NCI-H526 (cell line): ENCODE measurements around the gene RSPH4A.
"Not testable (repeated sequence)": the region's sequence is repeated elsewhere in the genome, so short reads cannot be mapped to it uniquely, and the experiment has no call there.

Source experiments
- DNase-seq, 2 experiments: peaks; one replicate each; lab custom pipeline; 2025; lab: John Stamatoyannopoulos, UW

The RSPH4A gene

DNA sequence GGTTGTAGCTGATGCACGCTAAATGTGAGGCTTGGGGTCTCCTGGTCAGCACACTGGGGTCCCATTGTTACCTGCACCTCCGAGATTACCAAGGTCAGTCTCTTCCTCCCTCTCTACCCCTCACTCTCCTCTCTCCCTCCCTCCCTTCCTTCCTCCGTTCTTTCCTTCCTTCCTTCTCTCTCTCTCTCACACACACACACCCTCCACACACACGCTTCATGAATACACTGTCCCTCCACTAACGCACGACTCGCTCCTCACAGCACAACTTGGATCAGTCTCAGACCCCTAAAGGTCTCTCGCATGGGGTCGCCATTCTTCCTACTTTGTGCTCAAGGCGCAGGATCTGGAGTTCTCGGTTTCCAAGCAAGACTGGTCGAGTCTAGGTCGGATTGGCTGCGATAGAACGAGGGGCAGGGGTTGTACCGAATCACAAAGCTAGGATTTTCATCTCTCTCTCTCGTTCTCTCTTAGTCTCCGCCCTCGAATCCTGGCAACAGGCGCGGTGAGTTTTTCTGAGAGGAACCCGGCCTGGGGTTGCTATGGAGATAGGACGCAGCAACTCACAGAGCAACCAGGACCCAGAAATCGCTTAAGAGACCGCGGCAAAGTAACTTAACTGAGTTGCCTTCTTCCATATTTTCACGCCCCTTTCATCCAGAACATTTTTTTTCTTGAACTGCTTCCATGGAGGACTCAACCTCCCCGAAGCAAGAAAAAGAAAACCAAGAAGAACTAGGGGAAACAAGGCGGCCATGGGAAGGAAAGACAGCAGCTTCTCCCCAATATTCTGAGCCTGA is at the start of gene RSPH4A:
TSS of gene RSPH4A (plus strand) at position 543 of the 800 bp plus-strand sequence. CDS start at position 688, 145 bp downstream.
- DNase-seq = peak; percentile 93 to 95

DNA sequence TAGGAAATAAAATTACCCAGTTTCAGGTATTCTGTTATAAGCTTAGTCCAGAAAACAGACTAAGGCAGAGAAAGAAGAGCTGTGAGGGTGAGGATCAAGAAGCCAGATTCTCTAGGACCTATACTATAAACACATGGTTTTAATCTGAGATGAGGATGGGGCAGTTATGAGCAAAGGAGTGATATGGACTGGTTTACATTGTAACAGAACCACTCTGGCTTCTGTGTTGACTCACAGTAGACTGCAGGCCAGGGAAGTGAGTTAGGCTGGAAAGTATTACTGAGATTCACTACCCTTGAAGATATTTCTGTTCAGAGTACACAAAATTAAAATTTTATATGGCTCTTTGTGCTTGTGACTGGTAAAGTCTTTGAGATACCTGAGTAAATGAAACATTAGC is 48.2 kb upstream of the RSPH4A start:
- DNase-seq = no peak

DNA sequence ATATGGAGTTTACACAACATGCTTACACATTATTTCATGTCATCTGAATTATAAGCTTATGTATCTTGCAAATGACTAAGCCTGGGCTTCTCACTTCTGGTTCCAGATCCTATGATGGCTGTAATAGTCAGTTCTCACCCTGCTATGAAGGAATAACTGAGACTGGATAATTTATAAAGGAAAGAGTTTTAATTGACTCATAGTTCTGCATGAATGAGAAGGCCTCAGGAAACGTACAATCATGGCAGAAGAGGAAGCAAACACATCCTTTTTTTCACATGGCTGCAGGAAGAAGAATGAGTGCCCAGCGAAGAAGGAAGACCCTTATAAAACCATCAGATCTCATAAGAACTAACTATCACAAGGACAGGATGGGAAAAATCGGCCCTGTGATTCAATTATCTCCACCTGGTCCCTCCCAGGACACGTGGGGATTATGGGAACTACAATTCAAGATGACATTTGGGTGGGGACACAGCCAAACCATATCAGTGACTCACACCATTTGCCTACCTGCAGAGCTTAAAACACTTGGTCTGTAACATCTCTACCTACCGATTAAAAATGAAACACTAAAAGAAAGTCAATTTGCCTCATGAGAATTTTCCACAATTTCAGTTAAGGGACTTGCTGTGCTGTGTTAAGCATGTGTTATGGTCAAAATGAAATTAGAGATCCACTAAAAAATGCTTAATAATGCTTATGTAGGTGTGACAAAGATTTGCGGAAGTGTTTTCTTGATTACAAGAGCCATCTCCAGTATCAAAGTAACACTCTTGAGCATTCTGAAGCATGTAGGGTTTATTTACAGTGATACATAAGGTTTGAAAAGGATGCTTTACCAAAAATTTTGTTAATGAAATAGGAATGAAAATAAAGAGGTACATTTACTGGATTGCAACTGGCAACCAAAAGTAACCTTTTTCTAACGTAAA is 47.2 kb upstream of the RSPH4A start:
- DNase-seq = no peak

DNA sequence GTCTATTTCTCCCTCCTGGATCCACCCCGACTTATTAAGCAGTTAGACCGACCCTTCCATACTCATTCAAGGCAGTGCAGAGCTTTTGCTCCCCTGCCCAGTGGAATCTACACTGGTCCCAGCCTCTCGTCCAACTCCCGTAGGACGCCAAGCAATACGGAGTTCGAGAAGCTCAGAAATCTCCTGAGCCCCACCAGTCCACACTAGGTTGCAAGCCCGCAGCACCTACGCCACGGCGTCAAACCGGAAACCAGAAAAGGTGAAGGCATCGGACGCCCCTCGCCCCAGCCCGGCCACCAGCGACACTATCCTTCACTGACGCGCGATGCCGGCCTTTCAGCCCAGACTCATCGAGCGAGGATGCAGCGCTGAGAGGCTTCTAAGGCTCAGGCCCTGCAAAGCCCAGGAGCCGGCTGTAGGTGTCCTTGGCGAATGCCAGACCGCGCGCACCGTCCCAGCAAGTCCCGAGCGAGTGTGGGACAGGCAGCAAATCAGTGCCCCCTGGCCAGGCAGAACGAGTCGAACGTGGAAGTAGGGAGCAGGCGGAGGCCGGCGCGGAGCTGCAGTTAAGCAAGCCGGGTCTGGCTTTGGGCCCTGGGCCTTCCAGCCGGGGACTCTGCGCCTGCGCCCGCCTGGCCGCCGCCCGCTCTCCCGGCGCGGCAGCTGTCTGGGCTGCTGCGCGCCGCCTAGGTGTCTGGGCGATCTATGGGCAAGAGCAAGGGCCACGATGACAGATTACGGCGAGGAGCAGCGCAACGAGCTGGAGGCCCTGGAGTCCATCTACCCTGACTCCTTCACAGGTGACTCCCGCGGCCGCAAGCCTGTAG is 45.2 kb upstream of the RSPH4A start, which contains the start of gene RWDD1:
TSS of gene RWDD1 (plus strand) at position 649 of the 827 bp plus-strand sequence. CDS start at position 728, 79 bp downstream.
- DNase-seq = peak; percentile 96 to 99

DNA sequence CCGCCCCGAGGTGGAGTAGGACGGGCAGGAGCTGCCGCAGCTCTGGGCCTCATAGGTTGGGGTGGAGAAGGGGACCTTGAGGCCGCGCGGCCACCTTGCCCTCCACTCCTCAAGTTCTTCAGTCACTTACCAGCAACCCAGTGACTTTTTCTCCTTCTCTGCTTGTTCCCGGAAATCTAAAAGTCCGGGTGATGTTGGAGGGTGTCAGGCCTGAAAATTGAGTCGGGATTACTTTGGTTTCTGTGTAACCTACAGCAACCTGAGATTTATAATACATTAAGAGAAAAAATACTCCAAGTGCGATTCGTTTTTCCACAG is 44.6 kb upstream of the RSPH4A start:
- DNase-seq = no peak

DNA sequence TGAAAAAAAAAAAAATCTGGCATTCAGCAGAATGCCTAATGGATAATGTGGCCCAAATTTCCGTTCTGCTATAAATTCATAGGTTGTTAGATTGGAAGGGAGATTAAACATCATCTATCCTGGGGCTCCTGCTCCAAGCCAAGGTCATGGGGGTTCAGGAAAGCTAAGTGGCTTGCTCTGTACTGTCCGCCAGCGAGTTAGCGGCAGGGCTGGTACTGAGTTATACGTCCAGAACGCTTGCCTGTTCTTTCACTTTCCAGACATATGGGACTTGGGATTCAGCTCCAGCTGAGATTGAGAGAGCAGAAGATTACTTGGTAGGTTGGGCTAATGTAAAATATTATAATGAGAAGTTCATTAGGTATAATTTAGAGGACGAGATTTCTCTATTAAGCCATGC is 44.1 kb upstream of the RSPH4A start:
- peak in 1 of 2 experiments; percentile 22 for DNase-seq

DNA sequence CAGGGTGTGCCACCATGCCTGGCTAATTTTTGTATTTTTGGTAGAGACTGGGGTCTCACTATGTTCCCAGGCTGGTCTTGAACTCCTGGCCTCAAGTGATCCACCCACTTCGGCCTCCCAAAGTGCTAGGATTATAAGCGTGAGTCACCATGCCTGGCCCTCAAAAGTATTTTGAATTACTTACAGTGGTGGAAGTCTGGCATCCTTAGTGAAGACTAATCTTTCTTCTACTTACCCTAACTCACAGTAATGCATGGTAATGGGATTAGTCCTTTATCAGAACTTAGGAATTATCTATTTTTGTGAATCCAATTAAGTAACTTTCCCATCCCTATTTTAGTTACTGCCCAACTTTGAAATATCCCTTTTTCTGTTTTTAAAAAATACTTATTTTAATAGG is 41.1 kb upstream of the RSPH4A start:
- no peak for DNase-seq

DNA sequence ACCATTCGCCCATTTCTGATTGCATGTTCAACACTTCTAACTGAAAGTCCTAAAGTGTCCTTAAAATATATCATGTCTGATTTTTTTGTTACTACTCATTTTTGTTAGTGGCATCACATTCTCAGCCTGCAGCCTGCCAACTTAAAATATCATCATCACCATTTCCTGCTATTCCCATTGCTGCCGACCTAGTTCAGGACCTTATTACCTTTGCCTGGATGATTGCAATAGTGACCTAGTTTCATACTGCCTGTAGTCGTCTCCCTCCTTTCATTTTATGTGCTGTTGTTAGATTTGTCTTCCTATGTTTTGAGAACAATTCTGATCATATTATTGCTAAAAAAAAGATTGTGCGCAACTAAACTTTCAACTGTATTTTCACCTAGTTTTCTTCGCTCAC is 38.8 kb upstream of the RSPH4A start:
- no peak for DNase-seq

DNA sequence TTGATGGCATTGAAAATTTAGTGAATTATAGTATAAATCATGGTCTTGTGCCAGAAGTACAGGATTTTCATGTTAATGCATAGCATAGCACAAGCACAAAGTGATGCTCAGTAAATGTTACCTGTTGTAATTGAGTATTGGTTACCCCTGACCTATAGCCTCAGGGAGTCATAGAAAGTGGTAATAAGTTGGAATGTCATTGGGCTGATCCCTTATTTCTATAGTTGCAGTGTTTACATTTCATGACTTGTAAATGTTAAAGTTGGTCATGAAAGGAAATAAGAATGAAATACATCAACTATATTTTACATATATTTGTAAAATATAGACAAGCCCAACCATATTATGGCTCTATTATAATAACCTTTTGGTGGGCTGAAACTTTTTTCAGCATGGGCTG is 37.9 kb upstream of the RSPH4A start:
- DNase-seq = no peak

DNA sequence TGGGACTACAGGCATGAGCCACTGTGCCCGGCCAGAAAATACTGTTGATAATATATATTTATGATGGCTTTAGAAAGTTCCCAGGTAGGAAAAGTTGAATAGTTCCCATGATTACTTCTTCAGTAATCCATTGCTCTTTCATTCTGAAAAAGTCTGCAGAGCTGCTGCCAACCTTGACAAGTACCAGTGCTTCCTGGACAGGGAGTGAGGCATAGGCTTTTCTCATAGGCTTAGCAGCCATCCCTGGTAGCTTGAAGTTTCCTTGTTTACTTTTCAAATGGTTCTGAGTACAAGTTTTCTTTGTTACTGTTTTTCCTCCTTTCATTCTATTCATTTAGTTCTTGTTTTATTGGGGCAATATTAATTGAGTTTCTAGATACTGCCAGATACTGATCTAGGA is 37.1 kb upstream of the RSPH4A start:
- DNase-seq = no peak

DNA sequence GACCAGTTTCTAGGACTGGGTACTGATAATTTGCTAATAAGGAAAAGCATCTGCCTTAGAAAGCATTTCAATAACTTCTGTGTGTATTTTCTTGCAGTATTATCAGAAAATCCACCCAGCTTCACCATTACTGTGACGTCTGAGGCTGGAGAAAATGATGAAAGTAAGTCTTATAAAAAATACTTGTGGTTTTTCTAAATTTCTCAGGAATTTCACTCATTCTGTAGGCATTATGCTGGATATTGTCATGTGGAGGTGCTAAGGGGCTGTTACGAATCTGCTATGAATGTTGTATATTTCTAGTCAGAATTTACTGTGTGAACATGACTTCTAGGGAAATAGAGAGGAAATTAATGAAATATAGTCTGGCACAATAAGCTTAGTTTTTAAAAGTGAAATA is 36.1 kb upstream of the RSPH4A start:
- no peak for DNase-seq

DNA sequence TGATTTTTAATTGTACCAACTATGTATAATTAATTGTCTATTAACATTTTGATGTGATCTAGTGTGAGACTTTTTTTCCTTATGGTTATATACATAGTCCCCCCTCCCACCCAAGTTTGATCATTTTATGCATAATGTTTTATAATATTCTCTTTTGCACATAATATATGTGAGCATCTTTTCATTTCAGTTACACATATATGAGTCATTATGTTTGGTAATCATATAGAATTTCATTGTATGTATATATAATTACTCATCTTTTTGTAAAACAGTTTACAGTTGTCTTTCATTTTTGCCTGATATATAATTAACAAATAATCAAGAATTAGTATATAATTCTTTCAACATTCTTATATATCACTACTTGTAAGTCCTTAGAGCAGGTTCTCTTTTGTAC is 30.0 kb upstream of the RSPH4A start:
- no peak for DNase-seq

DNA sequence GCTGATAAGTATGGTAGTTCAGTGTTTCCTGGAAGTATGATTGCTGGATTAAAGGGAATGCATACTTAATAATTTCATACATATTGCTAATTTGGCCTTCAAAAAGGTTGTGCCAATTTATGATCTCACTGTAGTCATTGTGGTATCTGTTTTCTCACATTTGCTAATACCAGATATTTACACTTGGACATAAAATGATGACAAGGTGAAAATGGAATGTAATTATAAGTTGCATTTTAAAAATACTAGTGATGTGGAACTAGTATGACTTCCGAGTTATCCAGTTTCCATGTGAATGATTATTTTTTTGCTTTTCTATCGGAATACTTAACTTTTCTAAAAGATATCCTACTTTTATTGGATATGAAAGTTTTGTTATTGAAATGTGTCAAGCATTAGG is 29.5 kb upstream of the RSPH4A start:
- no peak for DNase-seq

DNA sequence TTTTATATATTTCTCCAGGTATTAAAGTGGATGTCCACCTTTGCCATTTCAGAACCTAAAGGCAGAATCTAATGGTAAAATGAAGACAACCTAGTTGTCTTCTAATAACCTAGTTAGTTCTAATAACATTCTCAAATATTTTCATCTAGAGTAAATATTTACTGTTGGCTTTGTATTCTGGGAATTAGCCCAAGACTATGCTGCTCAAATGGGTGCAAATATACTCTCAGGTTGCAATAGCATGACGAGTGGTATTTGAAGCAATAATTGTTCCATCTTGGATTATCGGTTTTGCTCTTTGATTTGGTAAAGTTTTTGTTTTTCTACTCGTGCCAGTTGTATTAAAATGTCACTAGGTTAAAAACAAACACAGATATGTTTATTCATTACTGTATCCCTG is 21.0 kb upstream of the RSPH4A start:
- no peak for DNase-seq

DNA sequence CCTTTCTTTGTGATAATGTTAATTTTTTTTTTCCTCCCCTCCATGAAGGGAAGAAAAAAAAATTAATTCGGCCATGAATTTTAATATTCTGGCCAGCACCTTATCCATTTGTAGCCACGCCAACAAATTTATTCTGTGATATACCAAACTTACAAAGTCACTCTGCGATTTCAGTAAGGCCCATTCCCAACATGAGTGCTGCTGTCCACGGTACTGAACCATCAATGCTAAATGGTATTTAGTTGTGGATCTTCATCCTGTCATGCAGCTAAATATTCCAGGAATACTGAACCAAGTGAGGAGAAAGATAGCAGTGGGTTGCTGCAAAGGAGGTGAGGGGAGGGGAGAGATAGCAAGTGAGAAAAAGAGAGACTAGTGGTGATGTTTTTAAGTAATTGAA is 19.5 kb upstream of the RSPH4A start:
- DNase-seq = no peak

DNA sequence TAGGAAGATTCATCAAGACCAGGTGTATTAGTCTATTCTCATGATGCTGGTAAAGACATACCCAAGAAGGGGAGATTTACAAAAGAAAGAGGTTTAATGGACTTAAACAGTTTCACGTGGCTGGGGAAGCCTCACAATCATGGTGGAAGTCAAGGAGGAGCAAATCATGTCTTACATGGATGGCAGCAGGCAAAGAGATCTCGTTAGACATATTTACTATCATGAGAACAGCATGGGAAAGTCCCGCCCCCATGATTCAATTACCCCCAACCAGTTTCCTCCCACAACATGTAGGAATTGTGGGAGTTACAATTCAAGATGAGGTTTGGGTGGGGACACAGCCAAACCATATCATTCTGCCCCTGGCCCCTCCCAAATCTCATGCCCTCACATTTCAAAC is 12.4 kb upstream of the RSPH4A start:
- not testable (repeated sequence) for DNase-seq

DNA sequence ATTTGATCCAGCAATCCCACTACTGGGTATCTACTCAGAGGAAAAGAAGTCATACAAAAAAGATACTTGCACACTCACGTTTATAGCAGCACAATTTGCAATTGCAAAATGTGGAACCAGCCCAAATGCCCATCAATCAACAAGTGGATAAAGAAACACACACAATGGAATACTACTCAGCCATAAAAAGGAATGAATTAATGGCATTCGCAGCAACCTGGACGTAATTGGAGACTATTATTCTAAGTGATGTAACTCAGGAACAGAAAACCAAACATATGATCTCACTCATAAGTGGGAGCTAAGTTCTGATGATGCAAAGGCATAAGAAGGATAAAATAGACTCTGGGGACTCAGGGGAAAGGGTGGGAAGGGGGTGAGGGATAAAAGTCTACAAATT is 11.4 kb upstream of the RSPH4A start:
- not testable (repeated sequence) for DNase-seq

DNA sequence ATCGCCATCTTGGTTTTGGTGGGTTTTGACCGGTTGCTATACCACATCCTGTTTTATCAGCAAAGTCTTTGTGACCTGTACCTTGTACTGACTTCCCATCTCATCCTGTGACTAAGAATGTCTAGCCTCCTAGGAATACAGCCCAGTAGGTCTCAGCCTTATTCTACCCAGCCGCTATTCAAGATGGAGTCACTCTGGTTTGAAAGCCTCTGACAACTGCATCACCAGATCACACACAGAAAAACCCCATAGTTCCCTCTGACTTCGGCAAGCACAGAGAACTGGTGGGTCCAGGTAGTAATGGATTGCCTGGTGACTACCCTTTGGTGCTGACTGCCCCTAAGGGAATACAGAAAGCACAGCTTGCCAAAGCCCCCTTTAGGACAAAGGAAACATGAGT is 10.3 kb upstream of the RSPH4A start:
- DNase-seq = no peak

DNA sequence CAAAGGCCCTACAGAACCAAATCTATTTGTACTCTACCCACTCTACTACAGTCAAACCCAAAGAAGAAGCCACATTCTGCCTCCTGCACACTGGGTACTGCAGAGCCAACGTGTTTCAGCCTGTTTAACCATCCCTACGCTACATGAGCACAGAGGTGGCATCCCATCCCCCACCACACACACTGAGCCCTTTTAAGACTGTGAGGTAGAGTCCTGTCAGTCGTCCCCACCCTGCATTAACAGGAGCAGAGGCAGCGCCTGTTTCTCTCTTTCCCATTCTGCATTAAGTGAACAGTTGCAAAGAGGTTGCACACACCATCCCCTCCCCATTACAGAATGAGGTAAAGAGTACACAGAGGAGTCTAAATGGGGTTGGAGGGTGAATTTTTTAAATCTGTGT is 5.2 kb upstream of the RSPH4A start:
- DNase-seq = no peak

DNA sequence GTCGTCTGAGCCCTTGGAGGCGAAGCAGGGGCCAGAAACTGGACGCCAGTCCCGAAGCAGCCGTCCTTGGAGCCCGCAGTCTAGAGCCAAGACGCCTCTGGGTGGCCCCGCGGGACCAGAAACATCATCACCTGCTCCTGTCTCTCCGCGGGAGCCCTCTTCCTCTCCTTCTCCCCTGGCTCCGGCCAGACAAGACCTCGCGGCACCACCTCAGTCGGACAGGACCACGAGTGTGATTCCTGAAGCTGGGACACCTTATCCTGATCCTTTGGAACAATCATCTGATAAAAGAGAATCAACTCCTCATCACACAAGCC is 416 bp downstream of the RSPH4A start:
- peak in 1 of 2 experiments; percentile 24 for DNase-seq

DNA sequence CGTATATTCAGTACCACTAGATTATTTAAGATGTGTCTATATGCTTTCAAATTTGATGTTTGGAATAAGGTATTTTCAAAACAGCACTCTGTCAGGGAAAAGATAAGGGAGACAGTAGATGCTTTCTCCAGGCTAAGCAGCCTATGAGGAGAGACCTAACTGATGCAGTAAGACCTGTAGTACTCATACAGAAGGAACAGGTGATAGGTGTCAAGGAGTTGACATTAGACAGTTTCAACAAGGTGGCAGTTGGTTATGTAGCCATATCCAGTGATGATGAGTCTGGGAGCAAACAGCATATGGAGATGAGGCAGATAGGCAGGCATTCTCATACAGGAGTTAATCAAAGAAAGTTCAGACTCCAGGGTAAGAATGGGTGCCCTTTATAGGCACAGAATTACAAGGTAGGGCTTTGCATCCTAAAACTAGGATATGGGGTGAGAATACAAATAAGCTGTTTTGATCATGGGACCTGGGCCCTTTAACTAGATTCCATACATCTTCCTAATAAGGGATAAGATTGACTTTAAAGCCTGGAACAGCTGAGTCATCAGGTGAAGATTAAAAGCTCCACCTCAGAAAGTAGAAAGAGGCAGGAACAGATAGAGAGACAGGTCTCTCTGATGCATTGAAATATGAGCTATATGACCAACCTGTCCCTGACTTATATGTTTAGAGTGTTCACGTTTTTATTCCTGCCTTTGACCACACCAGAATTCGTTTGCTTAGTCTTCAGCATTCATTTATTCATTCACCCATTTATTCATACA is 7.9 kb downstream of the RSPH4A start:
- no peak for DNase-seq

DNA sequence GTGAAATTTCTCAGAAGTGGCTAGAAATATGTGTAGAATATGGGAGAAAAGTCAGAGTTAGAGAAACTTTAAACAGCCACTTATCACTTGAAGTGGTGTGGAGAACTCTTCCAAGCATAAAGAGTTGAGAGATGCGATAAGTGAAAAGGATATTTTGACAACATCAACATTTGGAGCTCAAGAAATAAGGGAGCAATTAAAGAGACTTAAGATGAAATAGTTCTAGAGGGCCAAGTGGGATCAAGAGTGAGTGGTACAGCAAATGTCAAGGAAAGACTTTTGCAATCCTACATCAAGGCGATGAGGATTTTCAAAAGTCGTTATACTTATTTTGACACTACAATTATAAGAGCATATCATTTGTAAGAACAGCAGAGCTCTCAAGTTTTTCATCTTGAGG is 9.6 kb downstream of the RSPH4A start:
- DNase-seq = no peak
